Measurements from ENCODE around the gene OXT.
"Not testable (repeated sequence)": the region's sequence is repeated elsewhere in the genome, so short reads cannot be mapped to it uniquely, and the experiment has no call there.

Gene OXT

DNA sequence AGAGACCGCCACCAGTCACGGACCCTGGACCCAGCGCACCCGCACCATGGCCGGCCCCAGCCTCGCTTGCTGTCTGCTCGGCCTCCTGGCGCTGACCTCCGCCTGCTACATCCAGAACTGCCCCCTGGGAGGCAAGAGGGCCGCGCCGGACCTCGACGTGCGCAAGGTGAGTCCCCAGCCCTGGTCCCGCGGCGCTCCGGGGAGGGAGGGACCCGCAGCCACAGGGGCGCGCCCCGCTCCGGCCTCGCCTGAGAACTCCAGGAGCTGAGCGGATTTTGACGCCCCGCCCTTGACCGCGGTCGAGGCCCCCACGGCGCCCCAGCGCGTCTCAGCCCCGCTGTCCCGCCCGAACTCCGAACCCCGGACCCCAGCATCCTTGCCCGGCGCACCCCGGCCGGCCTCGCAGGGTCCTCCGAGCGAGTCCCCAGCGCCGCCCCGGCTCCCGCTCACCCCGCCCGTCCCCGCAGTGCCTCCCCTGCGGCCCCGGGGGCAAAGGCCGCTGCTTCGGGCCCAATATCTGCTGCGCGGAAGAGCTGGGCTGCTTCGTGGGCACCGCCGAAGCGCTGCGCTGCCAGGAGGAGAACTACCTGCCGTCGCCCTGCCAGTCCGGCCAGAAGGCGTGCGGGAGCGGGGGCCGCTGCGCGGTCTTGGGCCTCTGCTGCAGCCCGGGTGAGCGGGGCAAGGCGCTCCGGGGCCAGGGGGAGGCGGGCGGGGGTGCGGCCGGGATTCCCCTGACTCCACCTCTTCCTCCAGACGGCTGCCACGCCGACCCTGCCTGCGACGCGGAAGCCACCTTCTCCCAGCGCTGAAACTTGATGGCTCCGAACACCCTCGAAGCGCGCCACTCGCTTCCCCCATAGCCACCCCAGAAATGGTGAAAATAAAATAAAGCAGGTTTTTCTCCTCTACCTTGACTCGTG is at the start of gene OXT:
Gene OXT, plus strand, starts transcription at position 11 of the 920 bp plus-strand sequence. Its CDS starts 36 bp downstream, at position 47.
- DNase-seq (ENCODE audit: low read depth in 3 of 3) = peak; percentile 37 to 53 (median 49)

DNA sequence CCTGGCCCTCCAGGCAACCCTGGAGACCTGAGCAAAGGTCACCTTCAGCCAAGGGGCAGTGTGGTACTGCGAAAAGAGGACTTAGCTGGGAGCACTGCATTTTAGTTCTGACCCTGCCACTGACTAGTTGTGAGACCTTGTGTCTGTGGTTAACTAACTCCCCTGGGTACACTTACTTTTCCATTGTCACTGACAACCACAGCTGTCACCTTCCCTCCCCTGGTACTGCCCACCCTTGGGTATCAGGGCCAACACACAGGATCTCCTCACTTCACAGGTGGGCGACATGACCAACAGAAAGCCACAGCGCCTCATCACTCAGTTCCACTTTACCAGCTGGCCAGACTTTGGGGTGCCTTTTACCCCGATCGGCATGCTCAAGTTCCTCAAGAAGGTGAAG is 49.6 kb upstream of the OXT start:
- DNase-seq (ENCODE audit: low read depth in 3 of 3) = no peak

DNA sequence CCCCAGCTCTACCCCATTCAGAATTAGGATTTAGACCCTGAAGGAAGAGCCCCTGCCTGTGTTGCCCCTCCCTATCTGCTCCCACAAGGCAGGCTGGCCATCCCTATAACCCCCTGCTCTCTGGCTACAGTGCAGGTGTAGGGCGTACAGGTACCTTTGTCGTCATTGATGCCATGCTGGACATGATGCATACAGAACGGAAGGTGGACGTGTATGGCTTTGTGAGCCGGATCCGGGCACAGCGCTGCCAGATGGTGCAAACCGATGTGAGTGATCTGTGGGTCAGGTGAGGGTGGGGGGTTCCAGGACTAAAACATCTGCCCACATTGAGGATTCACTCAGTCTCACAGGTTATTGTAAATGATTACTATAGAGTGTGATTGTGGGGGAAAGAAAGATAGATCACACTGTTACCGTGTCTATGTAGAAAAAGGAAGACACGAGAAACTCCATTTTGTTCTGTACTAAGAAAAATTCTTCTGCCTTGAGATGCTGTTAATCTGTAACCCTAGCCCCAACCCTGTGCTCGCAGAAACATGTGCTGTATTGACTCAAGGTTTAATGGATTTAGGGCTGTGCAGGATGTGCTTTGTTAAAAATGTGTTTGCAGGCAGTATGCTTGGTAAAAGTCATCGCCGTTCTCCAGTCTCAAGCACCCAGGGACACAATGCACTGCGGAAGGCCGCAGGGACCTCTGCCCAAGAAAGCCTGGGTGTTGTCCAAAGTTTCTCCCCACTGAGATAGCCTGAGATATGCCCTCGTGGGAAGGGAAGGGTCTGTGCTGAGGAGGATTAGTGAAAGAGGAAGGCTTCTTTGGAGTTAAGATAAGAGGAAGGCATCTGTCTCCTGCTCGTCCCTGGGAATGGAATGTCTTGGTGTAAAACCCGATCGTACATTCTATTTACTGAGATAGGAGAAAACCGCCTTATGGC is 48.6 kb upstream of the OXT start:
- not testable (repeated sequence) for DNase-seq (ENCODE audit: low read depth in 3 of 3)

DNA sequence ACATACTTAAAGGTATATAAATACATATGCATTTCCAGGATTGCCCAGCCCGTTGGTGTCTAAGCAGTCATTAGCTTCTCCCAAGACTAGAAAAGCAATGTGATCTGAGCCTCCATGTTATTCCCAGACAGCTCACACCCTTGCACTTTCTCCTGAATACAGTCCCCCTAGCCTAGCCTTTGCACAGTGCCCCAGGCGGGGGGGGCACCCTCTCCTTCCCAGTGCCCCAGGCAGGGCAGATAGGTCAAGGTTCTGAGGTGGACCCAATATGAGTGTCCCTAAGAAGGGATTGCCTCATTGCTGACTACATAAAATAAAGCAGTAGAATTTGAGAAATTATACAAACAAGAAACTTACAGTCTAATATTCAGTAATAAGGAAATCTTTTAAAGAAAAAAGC is 43.4 kb upstream of the OXT start:
- no peak for DNase-seq (ENCODE audit: low read depth in 3 of 3)

DNA sequence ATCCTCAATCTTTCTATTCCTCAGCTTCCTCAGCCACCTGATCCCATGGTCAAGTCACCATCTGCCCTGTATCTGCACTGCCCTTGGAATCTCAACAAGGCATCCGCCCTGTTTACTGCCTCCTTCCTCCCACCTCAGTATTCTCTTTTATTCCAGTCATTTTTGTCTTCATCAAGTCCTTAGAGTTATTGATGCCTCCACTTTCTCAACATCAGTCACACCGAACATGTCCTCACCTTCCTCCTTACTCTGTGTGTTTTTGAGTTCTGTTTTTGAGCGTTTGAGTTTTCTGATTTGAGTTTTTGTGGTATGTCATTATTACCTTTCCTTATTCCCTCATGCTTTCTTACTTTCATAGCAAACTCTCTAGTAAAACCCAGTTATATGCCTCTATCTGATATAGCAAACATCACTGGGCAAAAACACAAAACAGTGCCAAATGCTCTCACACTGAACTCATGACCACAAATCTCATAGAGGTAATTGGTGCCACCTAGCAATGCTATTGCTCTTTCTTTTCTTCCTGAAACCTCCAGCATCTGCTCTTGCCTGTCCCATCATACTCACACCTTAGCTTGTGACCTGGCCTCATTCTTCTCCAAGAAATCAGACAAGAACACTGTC is 39.8 kb upstream of the OXT start:
- DNase-seq (ENCODE audit: low read depth in 3 of 3) = no peak

DNA sequence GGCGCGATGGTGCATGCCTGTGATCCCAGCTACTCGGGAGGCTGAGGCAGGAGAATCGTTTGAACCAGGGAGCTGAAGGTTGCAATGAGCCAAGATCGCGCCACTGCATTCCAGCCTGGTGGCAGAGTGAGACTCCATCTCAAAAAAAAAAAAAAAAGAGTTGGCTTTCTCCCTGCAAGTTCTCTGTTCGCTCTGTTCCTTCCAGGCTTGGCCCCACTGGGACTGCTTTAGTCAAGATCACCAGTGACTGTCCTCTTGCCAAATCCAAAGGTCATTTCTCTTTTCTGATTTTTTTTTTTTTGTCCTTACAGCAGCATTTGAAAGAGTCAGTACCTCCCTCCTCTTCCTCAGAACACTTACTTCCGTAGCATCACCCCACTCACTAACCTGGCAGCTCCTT is 38.8 kb upstream of the OXT start:
- no peak for DNase-seq (ENCODE audit: low read depth in 3 of 3)

DNA sequence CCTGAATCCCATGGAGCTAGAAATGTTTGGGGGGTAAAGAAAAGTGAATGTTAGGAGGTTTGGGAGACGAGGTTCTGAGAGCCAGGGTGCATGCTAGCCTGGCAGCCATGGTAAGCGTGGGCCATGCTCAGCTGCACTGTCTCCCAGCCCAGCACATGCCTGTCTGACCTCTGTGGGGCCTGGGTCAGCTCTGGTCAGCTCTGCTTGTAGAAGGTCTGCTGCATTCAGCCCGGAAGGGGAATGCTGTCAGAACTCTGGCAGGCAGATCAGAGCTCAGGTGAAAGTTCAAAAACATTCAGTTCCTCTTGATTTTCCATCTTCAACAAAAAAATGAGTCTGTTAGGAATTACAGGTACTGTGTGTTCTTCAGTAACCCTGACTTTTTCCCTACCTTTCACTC is 33.8 kb upstream of the OXT start:
- no peak for DNase-seq (ENCODE audit: low read depth in 3 of 3)

DNA sequence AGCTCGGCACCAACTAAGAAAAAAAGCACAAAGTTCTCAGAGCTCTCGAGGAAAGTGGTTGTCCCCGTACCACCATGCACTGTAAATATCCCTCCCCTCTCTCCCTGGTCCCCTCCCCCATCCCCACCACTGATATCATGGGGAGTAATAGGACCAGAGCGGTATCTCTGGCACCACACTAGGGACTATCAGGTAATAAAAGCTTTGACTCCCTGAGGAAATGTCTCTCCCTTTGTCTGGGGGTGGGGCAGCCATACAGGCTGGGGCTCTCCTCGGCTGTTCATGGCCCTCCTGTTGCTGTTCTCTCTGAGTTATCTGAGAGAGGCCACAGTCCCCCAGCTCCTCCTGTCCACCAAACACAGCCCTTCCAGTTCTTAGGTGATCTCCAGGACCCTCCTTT is 33.0 kb upstream of the OXT start:
- DNase-seq (ENCODE audit: low read depth in 3 of 3) = no peak

DNA sequence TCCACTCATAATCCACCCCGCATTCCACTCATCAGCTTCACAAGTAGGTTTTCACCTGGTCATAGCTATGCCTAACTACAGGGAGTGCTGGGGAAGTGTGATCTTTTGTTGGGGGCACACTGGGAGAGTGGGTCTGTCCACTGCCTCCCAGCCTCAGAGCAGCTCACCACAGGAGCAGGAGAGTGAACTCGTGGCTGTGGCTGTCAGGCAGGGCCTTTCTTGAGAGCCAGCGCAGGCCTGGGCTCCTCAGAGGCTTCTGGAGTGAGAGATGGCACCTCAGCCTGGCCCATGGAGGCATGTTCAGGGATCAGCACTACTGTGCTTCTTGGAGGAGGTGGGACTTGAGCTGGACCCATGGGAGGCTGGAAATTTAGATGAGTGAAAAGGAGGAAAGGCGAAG is 32.0 kb upstream of the OXT start:
- no peak for DNase-seq (ENCODE audit: low read depth in 3 of 3)

DNA sequence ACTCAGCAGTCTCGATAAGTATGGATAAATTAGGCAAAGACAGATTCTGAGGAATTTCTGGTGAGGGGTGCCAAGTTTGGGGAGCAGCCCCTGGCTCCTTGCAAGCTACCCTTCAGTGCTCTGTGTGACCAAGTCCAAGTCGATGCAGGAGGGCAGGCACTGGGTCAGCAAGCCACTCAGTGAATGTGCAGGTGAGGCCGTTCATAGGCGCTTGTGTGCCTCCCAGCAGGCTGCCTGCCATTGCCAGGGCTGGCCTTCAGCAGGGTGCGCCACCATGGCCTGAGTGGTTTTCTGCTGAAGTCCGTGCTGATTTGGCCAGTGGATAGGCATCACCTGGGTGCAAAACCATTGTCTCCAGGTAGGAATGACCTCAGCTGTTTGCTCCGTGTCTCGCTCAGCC is 31.3 kb upstream of the OXT start:
- DNase-seq (ENCODE audit: low read depth in 3 of 3) = no peak

DNA sequence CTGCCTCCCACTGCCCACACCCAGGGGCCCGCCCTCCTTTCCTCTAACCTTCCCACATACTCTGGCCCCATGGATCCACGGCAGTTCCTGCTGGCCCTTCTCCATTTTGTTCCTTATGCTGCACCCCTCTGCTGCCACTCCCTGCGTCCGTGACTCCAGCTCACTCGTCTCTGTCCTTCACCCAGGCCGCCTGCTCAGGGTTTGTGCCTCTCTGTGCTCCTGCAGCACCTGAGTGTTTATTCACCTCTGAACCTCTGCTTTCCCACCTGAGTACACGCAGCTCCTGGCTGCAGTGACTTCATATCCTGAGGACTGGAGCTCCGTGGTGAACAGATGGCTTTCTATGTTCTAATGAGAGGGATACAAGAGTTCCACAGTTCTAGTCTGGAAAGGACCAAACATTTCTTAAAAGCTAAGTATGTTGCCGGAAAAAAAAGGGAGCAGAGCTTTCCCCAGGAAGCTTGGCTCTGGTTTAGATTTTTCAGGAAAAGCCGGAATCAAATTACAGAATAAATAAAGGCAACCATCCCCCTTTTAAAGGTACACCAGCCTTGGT is 29.5 kb upstream of the OXT start:
- no peak for DNase-seq (ENCODE audit: low read depth in 3 of 3)

DNA sequence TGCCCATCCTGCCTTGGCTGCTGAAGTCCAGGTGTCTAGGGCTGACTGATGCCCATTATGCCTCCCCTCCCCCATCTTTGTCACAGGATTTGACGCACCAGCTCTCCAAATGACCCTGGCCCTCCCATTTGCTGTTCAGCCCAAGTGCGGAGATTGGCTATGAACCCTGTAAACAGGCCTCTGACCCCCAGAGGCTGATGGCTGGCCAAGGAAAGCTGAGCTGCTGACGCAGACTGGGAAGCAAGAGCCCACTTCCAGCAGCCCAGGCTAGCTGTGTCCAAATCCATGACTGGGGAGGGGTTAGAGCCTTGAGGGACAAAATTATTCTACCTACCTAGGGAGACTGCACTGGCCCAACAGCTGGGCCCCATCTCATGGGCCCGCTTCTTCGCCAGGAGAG is 28.8 kb upstream of the OXT start:
- no peak for DNase-seq (ENCODE audit: low read depth in 3 of 3)

DNA sequence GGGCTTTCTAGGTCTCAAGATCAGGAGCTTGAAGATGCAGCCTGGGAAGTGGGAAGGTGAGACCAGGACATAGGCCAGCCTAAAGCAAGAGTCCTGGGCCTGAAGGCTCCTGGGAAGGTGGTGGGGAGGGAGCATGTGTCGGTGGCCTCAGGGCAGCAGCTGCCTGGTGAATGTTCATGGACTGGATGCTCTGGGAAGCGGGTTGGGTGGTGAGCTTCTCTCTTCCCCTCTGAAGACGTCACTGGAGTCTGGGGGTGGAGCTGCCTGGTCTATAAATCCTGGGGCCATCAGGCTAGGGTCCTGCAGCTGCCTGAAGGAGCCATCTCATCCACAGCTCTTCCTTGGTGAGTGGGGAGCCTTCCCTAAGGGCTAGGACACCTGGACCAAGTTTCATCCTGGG is 28.1 kb upstream of the OXT start, which contains the start of gene GNRH2:
Gene GNRH2, plus strand, starts transcription at position 301 of the 400 bp plus-strand sequence. CDS start 793 bp downstream, outside the sequence.
- DNase-seq (ENCODE audit: low read depth in 3 of 3) = no peak

DNA sequence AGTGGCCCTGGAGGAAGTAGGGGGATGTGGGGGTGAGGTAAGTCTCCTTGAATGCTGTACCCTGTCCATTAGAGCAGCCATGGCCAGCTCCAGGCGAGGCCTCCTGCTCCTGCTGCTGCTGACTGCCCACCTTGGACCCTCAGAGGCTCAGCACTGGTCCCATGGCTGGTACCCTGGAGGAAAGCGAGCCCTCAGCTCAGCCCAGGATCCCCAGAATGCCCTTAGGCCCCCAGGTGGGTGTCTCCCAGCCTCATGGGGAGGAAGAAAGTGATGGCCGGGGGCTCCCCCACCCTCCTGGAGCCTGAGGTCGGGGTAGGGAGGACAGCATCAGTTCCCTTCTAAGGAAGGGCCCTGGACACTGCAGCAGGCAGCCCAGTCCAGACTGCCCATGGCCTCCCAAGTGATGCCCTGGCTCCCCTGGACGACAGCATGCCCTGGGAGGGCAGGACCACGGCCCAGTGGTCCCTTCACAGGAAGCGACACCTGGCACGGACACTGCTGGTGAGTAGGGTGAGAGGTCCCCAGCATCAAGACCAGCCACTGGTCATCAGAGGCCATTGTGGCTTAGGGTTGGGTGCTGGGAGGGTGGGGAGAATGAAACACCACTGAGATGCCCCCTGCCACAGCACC is 27.0 kb upstream of the OXT start:
- DNase-seq (ENCODE audit: low read depth in 3 of 3) = no peak

DNA sequence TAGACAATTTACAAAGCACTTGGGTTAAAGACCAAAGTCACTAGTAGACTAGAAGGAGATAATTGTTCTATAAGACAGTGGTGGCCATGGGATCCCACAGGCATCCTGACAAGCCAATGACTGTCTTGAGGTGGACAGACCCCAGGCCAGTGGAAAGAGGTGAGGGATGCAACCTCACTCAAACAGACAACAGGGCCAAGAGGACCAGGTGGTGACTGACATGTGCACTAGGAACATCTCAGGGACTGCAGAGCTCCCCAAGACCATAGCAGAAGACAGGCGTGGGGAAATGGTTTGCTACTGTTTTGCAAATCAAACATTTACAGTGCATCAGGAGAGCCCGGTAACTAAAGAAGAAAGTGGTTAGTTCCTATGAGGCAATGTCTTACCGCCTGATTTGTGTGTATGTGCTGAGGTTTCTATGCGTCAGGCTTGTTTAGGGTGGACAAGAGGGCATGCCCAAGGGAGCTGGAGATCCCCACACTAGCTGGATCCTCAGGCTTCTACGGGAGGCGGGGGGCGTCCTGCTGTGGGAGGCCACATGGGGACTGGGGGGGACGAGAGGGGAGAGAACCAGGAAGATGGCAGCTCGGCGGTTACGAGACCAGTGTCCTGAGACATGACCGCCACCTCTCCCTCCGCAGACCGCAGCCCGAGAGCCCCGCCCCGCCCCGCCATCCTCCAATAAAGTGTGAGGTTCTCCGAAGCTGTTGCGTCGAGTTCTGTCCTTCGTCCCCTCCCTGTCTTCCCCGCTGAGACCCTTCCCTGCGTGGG is 26.2 kb upstream of the OXT start:
- DNase-seq (ENCODE audit: low read depth in 3 of 3) = peak; percentile 40 to 61 (median 43)

DNA sequence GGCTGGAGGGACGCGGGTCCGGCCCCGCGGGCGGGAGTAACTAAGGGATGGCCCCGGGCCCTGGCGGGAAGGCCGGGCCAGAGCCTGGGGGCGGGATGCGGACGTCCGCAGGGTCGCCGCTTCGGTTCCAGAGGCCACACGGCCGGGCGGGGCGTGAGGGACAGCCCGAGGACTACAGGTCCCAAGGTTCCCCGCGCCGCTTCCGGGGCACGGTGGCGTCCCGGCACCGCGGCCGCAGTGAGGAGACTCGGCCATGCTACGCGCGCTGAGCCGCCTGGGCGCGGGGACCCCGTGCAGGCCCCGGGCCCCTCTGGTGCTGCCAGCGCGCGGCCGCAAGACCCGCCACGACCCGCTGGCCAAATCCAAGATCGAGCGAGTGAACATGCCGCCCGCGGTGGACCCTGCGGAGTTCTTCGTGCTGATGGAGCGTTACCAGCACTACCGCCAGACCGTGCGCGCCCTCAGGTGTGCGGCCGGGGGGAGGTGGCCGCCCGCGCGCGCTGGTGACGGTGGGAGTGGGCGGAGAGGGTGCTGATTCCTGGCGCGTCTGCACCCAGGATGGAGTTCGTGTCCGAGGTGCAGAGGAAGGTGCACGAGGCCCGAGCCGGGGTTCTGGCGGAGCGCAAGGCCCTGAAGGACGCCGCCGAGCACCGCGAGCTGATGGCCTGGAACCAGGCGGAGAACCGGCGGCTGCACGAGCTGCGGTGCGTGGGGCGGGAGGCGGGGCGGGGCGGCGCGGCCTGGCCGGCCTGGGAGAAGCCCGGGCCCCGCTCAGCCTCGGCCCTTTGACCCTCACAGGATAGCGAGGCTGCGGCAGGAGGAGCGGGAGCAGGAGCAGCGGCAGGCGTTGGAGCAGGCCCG is 25.4 kb upstream of the OXT start, which contains the start of gene MRPS26:
Gene MRPS26, plus strand, starts transcription at position 237 of the 861 bp plus-strand sequence. Its CDS starts 17 bp downstream, at position 254.
- peak; percentile 67 to 81 (median 73) for DNase-seq (ENCODE audit: low read depth in 3 of 3)

DNA sequence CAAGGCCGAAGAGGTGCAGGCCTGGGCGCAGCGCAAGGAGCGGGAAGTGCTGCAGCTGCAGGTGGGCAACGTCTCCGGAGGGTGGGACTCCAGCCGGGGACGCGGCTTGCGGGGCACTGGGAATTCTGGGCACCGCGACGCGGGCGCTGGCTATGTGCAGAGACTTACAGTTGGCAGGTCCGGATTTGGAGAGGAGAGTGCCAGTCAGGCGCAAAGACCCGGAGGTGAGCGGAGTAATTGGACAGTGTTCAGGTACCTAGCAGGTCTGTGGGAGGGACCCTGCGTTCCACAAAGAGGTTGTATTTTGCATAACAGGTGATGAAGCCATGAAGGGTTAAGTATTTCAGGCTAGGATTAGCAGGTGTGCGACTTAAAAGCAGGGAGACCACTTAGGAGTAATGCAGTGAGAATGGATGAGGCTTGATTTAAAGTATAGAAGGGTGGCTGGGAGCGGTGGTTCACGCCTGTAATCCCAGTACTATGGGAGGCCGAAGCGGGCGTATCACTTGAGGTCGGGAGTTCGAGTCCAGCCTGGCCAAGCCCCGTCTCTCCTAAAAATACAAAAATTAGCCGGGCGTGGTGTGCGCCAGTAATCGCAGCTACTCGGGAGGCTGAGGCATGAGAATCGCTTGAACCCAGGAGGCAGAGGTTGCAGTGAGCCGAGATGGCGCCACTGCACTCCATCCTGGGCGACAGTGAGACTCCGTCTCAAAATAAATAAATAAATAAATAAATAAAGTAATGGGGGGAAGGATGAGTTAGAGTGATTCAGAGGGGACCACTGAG is 24.6 kb upstream of the OXT start:
- DNase-seq (ENCODE audit: low read depth in 3 of 3) = no peak
